ENCODE data around the gene PRRC2C. TPM values are rescaled to one million over a fixed set of nuclear protein-coding genes. Genes with fewer than 3 reads are reported as not detected.
A peak's percentile ranks its signal among the peaks of the same experiment; 100 is the strongest.

PRRC2C gene
- polyA plus RNA-seq, 2 of the 4 experiments (the other 2 are of a cell fraction) = 50.3 to 96.3 TPM

GRCh38 chr1:171495444-171495843 lies 10.1 kb downstream of the PRRC2C start:
- Histone ChIP-seq H3K4me3 (no peak overlapping the region), H3K4me1 (peaks cover 10% of the 10 kb centered on the region; the same call in 2 of the 3 replicates), H3K9me3 (no peaks in the 10 kb centered on the region), H3K27ac (no peak overlapping the region), H3K4me2 (no peak overlapping the region)
- TF ChIP-seq FOSL2 (IDR thresholded peaks at IDR 0.05) (no peak), FOSL2 (CRISPR knock-in tag; IDR thresholded peaks at IDR 0.05) (no peak), HOXB13 (CRISPR knock-in tag; IDR thresholded peaks at IDR 0.05; ENCODE audit: low read depth) (no peak), CBX2 (IDR thresholded peaks at IDR 0.05; ENCODE audit: borderline replicate concordance, low read depth) (no peak), NFE2L2 (conservative IDR thresholded peaks at IDR 0.05; ENCODE audit: low read length) (no peak), MYC (IDR thresholded peaks at IDR 0.05; ENCODE audit: borderline replicate concordance, low read length) (no peak), USF2 (IDR thresholded peaks at IDR 0.05) (no peak), RARB (CRISPR knock-in tag; IDR thresholded peaks at IDR 0.05) (no peak), HDAC2 (IDR thresholded peaks at IDR 0.05) (no peak), RAD21 (conservative IDR thresholded peaks at IDR 0.05 in 1 of 2, IDR thresholded peaks at IDR 0.05 in 1 of 2) (no peak), CBX8 (IDR thresholded peaks at IDR 0.05) (no peak)
- ChIA-PET CTCF (interaction anchor here (2.7 kb wide), 1 partner anchor 10 kb away, joined by 14 read pairs; the partner anchor contains the start of gene PRRC2C), POLR2A (no interaction called here)
- DNase-seq (ENCODE audit: low read depth in 1 of 2, low spot score in 1 of 2) = no peak
- FAIRE-seq = no peak
- ATAC-seq = no peak

- TF ChIP-seq FOSB (CRISPR knock-in tag; IDR thresholded peaks at IDR 0.05) (no peak), HOXA7 (CRISPR knock-in tag; IDR thresholded peaks at IDR 0.05) (no peak), EHMT2 (IDR thresholded peaks at IDR 0.05; ENCODE audit: low read depth) (no peak), HEYL (CRISPR knock-in tag; IDR thresholded peaks at IDR 0.05) (no peak), NR3C1 (IDR thresholded peaks at IDR 0.05) (no peak), CHD4 (IDR thresholded peaks at IDR 0.05; ENCODE audit: borderline replicate concordance) (no peak), BHLHE40 (IDR thresholded peaks at IDR 0.05; ENCODE audit: low read depth, low read length) (no peak)
- no peaks in the 10 kb centered on the region for H3K9me3 ChIP-seq
- FAIRE-seq (no peak), ATAC-seq (0 out of 6 replicates have a peak, but pooled peaks of 1 of the 2 experiments have one; percentile 54), DNase-seq (ENCODE audit: low read depth in 1 of 2, low spot score in 1 of 2) (peak in 1 of 2 experiments; percentile 9)
- CTCF ChIA-PET = interaction anchor here (1.4 to 2.3 kb wide), 2 partner anchors 8 to 15 kb away, joined by 3 to 5 read pairs; partner anchors contain the start of gene PRRC2C
- POLR2A ChIA-PET = no interaction called here
- no peaks in the 10 kb centered on the region; the same call in 2 of the 3 replicates for H3K4me1 ChIP-seq
- no peak overlapping the region for H3K27ac ChIP-seq
- WGBS (ENCODE audit: missing lambda C conversion rate) = 89% methylated on average over 3 of the region's 3 CpGs
- no peak overlapping the region for H3K4me3 ChIP-seq
- H3K4me2 ChIP-seq = no peak overlapping the region
Measured at GRCh38 chr1:171500304-171500703, 15.0 kb downstream of the PRRC2C start.

- WGBS (ENCODE audit: missing lambda C conversion rate) = 97% methylated on average over 4 of the region's 4 CpGs
Measured at GRCh38 chr1:171500803-171501202, 15.5 kb downstream of the PRRC2C start.

More at GRCh38 chr1:171500803-171501202, 15.5 kb downstream of the PRRC2C start:
- TF ChIP-seq BCL3 (IDR thresholded peaks at IDR 0.05) (no peak), POLR2A (IDR thresholded peaks at IDR 0.05; ENCODE audit: low read length) (no peak), RFX5 (IDR thresholded peaks at IDR 0.05) (no peak), ZSCAN20 (CRISPR knock-in tag; IDR thresholded peaks at IDR 0.05) (no peak), JUN (IDR thresholded peaks at IDR 0.05) (no peak), RARB (CRISPR knock-in tag; IDR thresholded peaks at IDR 0.05) (no peak), HOXB5 (CRISPR knock-in tag; IDR thresholded peaks at IDR 0.05) (no peak), ZFP36 (IDR thresholded peaks at IDR 0.05; ENCODE audit: borderline replicate concordance, partially characterized antibody) (no peak), NR3C1 (IDR thresholded peaks at IDR 0.05) (no peak), EHMT2 (IDR thresholded peaks at IDR 0.05; ENCODE audit: low read depth) (no peak), ELK1 (IDR thresholded peaks at IDR 0.05; ENCODE audit: low read depth, low read length) (no peak), CHD4 (IDR thresholded peaks at IDR 0.05; ENCODE audit: borderline replicate concordance) (no peak), PHF8 (IDR thresholded peaks at IDR 0.05; ENCODE audit: borderline replicate concordance, low read depth) (no peak), BHLHE40 (IDR thresholded peaks at IDR 0.05; ENCODE audit: low read depth, low read length) (no peak), CBX8 (IDR thresholded peaks at IDR 0.05) (no peak), SREBF2 (IDR thresholded peaks at IDR 0.05) (no peak), HOXA7 (CRISPR knock-in tag; IDR thresholded peaks at IDR 0.05) (no peak), MAX (IDR thresholded peaks at IDR 0.05) (no peak), MAFK (IDR thresholded peaks at IDR 0.05; ENCODE audit: partially characterized antibody) (no peak), MYC (IDR thresholded peaks at IDR 0.05; ENCODE audit: borderline replicate concordance, low read length) (no peak)
- POLR2A ChIA-PET = interaction anchor here (1.0 kb wide), 1 partner anchor 9 kb away, joined by 3 read pairs; no protein-coding TSS in a partner anchor
- Histone ChIP-seq H3K4me3 (no peak overlapping the region), H3K27ac (no peak overlapping the region), H3K4me1 (no peaks in the 10 kb centered on the region; the same call in 2 of the 3 replicates), H3K4me2 (no peak overlapping the region), H3K9me3 (no peaks in the 10 kb centered on the region)
- FAIRE-seq (no peak), ATAC-seq (no peak), DNase-seq (ENCODE audit: low read depth in 1 of 2, low spot score in 1 of 2) (no peak)
- CTCF ChIA-PET = interaction anchor here (1.4 kb wide), 2 partner anchors 9 to 15 kb away, joined by 3 to 5 read pairs; partner anchors contain the start of gene PRRC2C

All from A549 (cell line).